NCI-H2081 treated with DMSO at 0.1 percent for 48 hours (cell line): ENCODE results near the gene NRG2.

ENCODE experiments used
- DNase-seq: peaks from one replicate; lab custom pipeline; 2025; lab: John Stamatoyannopoulos, UW

The NRG2 gene

DNA sequence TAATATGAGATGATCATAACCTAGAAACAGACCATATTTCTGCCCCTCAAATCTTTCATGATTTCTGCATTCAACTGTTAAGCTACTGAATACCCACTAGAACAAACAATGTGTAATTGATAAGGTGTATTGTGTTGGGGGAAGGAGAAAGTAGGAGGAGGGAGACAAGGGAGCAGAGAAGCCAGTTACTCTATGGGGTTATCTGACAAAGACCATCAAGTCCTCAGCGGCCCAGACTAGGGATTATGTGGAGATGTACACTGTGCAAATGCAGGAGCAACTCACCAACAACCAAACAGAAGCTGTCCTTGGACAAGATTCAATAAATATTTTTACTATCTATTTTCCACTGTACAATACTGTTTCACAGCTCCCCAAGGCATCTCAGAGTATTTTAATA is 2.7 kb downstream of the NRG2 start:
- no peak for DNase-seq

GRCh38 chr5:140039561-140039960 is 3.5 kb downstream of the NRG2 start:
- DNase-seq: no peak

GRCh38 chr5:140038373-140038957 is 4.6 kb downstream of the NRG2 start:
- DNase-seq: no peak

DNA sequence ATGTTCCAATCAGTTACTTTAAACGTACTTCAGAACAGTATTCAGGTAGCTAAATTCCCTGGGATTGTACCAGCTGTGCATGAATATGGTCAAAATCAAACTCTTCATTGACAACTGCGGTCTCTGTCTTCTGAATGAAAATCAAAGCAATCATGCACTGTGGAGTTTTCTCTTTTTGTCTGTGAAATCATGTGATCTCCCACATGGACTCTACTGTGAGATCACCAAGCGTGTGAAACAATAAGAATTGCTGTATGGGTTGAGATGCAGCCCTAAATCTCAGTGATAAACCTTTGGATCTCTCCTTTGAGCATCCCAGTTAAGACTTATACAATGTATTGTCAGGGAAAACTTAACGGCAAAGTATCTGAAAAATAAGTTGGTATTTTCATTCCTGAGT is 6.1 kb downstream of the NRG2 start:
- no peak for DNase-seq

DNA sequence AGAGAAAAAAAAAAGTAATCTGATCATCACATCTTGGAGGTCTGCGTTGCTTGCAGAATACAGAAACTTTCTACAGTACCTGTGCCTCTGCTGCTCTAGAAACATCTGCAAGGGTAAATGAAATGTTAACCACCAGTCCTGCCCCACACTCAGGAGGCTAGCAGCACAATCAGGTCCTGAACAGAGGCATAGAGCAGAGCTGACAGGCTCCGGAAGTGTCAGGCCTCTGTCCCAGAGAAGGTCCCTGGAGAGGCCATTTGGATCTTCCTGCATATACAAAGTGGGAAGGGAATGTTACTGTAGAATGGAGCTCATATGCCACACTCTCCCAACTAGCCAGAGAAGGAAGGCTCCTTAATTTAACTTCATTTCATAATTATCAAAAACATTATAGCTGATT is 7.2 kb downstream of the NRG2 start:
- DNase-seq: no peak

DNA sequence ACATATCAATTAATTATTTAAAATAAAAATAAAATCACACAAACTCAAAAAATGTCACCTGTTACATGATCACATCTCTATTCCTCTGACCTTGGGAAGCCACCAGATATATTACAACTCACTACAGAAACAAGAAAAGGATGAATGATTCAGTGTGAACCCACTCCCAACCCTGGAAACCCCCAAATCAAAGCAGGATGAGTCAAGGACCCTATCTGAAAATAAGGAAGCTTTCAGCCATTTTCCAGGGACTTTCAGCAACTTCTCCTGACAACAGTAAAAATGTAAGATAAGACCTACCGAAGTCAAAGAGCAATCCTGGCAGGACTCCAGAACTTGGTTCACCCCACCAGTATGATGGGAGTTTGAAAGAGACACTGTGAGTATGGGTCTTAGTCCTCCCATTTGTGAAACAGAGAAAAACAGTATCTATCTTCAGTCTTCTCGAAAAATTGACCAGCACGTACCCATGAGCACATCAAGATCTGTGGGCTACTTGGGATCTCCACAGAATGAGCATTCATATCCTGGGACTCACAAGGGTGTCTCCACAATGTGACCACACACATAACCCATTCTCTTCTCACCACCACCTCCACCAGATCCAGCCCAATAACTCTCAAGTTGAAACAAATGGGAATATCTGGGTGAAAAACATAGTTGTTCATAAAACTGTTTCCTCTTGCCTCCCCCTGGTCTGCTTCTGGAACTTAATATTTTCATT is 9.9 kb downstream of the NRG2 start:
- DNase-seq: no peak

GRCh38 chr5:140032296-140032695 is 10.8 kb downstream of the NRG2 start:
- DNase-seq: no peak

- DNase-seq: no peak
Measured at GRCh38 chr5:140027807-140028206, 15.3 kb downstream of the NRG2 start.

GRCh38 chr5:140025736-140026135 is 17.4 kb downstream of the NRG2 start:
- DNase-seq: no peak

- DNase-seq: no peak
Measured at GRCh38 chr5:140024928-140025327, 18.2 kb downstream of the NRG2 start.

DNA sequence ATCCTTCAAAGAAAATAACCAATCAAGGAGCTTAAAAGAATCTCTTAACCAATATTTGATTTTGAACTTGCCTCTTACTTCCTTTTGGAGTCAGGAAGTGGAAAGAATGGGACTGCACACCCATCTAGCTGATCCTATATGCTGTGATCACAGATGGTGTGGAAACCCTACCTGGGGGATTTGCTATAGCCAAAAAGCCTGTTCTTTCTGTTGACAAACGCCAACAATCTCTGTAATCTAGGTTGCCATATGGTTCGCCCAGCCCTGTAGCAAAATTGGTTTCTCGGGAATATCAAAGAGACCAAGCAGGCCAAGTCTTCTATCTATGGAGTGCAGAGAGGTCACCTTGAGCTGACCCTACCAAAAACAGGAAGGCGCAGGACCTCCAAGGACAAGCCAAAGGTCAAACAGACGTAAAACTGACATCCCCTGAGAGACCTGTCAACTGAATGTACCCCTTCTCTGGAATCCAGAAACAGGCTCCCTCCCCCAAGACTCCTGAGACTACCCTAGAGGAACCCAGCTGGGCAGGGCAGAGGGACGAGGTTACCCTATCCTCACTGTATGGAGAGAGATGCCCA is 19.4 kb downstream of the NRG2 start:
- DNase-seq: no peak

DNA sequence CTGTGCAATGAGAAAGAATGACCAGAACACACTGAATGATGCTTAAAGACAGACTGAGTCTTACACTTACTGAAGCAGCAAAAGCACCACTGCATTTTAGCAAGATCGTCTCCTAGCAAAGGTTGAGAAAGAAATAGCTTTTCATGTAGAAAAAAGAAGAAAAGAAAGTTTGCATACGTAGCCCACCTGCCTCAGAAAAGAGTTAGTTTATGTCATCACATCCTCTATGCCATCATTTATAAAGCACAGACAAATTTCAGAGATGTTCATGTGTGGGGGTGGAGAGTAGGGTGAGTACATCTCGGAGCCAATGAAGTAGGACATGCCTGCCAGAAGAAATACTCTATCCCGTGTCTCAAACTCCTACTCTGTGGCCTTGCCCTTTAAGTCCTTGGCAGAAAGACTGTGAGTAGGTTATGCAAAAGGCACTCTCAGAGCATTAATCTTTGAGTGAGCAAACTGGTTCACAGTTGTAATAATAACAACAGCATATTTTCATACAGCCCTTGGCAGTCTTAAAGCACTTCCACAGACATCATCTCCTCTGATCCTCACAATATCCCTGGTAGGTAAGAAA is 22.4 kb downstream of the NRG2 start:
- no peak for DNase-seq

GRCh38 chr5:140018920-140019644 is 24.0 kb downstream of the NRG2 start:
- DNase-seq: no peak

DNA sequence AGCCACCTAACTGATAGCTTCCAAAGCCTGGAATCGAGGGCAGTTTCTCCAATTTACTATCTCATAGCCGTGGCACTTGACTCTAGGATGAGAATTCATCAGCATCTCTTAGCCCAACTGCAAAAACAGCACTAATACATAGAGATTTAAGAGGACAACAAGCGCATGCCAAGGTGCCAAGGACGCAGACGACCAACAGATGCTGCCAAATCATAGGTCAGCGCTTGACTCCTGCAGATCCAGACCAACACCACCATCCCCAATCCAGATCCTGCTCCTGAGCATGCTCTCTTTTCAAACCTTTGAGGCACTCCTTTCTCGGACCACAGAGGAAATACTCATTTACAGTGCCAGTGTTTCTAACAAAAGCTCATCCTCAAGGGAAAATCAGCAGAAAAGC is 24.6 kb downstream of the NRG2 start:
- no peak for DNase-seq

DNA sequence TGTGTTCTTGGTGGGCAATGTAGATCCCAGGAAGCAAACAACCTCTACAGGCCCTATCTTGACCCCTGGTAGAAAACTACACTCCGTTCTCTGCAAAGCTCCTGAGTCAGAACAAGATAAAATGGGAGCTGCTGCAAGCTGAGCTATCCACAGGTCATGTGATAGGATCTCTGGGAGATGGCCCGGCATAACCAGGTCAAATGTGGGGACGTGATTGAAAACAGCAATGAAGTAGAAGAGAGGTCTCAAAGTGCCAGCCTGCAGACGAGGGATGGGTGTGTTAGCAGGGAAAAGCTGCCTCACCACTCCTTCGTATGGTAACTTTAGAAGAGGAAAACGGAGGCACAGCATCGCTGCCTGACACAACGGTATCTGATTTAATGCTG is 25.0 kb downstream of the NRG2 start:
- DNase-seq: no peak

- DNase-seq: no peak
Measured at GRCh38 chr5:140017397-140018095, 25.6 kb downstream of the NRG2 start.

DNA sequence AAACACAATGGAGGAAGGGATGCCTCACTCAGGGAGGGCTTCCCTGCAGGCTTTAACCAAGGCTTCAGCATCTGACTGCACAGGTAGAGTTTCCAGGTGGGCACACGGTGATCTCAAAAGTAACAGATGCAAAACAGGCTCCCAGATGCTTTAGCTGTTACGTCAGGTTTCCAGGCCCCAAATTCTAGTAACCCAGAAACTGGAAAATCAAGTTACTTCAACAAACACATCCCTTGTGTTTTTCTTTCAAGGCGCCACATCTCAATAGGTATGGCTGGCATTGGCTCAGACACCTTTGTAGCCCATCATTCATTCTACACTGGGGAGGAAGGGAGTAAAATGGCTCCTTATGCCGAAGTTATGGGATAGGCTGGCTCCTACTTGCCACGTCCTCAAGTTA is 27.4 kb downstream of the NRG2 start:
- no peak for DNase-seq

- no peak for DNase-seq
Measured at GRCh38 chr5:140014751-140015150, 28.3 kb downstream of the NRG2 start.

- DNase-seq: no peak
Measured at GRCh38 chr5:140013536-140013935, 29.6 kb downstream of the NRG2 start.

DNA sequence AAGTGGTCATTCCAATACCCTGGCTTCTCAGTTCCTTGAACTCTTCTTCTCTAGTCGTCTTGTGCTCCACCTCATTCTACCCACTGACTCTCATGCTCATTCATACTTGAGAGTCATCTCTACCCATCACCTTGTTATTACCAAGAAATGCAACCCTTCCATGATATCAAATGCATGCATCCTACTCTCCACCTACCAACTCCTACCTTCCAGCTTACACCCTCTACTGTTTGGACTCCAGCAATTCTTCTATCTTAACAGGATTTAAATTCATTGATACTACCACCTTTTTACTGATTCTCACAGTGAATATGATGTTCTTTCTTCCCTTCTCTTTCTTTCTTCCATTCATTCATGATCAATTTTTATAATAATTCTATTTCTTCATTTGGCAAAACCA is 30.7 kb downstream of the NRG2 start:
- DNase-seq: no peak

- DNase-seq: no peak
Measured at GRCh38 chr5:140011297-140011802, 31.7 kb downstream of the NRG2 start.

- no peak for DNase-seq
Measured at GRCh38 chr5:140010798-140011197, 32.3 kb downstream of the NRG2 start.
